Right atrium auricular region (tissue), 2 donors: Measurements from ENCODE around the gene GSTP1. TPM values are rescaled to one million over a fixed set of nuclear protein-coding genes. Genes with fewer than 3 reads are reported as not detected.
"Not testable (repeated sequence)": the region's sequence is repeated elsewhere in the genome, so short reads cannot be mapped to it uniquely, and the experiment has no call there.

ENCODE experiments used
- DNase-seq: peaks from one replicate; pipeline ENCODE4 v3.0.0-alpha.2; 2019; ENCODE audit warnings: low spot score
- H3K27ac ChIP-seq, 2 donors: fragments of 200-600 bp; sonication (generic); 1 replicate in 1 of 2; 2 replicates in 1 of 2; pipeline ENCODE4 v1.5.1; 2016 to 2019
- H3K27me3 ChIP-seq, 2 donors: fragments of 200-600 bp; sonication (generic); one replicate each; pipeline versions ENCODE4 v1.5.1 to v1.6.0; 2017 to 2019
- H3K36me3 ChIP-seq: fragments of 200-600 bp; sonication (generic); one replicate; pipeline ENCODE4 v1.5.1; 2016
- H3K4me1 ChIP-seq, 2 donors: fragments of 200-600 bp; sonication (generic); one replicate each; pipeline versions ENCODE4 v1.5.1 to v1.6.0; 2017 to 2019
- H3K4me3 ChIP-seq, 2 donors: fragments of 200-600 bp; sonication (generic); 1 replicate in 1 of 2; 2 replicates in 1 of 2; pipeline ENCODE4 v1.5.1; 2017 to 2019; ENCODE audit warnings: mild to moderate bottlenecking in 1 of 2, moderate library complexity in 1 of 2
- H3K9me3 ChIP-seq, 2 donors: fragments of 200-600 bp; sonication (generic); one replicate each; pipeline ENCODE4 v1.5.1; 2019
- CTCF ChIP-seq, 2 donors: fragments of 200-600 bp; sonication (generic); IDR thresholded peaks; one replicate each; pipeline ENCODE4 v1.5.1; 2019; ENCODE audit warnings: antibody characterized with exemption in 2 of 2
- total RNA-seq, 2 donors: library from RNA; depleted of rRNA; stranded (reverse); fragments of >200 nt; gene quantifications; one replicate each; pipeline ENCODE4 v1.1.0, GENCODE V29; 2016

The GSTP1 gene
- total RNA-seq, 2 donors from 2014 or later: 249 to 944 TPM

DNA sequence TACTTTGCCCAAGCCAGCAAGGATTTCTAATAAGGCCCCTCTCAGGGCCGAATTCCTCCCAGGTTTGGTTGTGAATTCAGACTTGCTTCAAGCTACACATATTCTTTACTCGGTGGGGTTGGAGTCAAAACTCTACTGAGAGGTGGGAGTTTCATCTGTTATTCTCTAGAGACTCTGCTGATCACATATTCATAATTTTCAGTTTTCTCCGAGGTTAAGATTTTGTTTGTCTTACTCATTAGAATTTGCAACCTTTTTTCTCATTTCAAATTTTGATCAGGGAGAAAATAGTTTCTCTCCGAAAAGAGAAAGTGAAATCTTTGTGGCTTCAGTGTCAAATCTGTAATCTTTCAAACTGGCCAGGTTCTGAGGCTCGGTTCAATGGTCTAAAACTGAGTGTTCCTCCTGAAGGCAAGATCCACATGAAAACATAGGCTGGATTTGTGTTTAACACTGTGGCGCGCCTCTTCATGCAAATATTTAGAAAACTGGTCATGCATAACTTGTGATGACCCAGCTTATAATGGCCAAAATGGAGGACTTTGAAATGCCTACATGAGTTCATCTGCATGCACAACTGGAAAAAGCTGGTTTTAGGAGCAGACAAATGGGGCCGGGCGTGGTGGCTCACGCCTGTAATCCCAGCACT lies 21.5 kb upstream of the GSTP1 start:
- no peak for DNase-seq
- H3K4me1 ChIP-seq: peaks cover 0 to 18% of the 10 kb centered on the region in 2 donors
- no peak for TF ChIP-seq CTCF (IDR thresholded peaks at IDR 0.05)
- H3K4me3 ChIP-seq: no peak overlapping the region
- H3K27me3 ChIP-seq: no peaks in the 10 kb centered on the region
- H3K27ac ChIP-seq: no peak overlapping the region
- no peaks in the 10 kb centered on the region for H3K9me3 ChIP-seq
- H3K36me3 ChIP-seq: no peaks in the 10 kb centered on the region

GRCh38 chr11:67562963-67563704 lies 20.5 kb upstream of the GSTP1 start:
- Histone ChIP-seq H3K9me3 (no peaks in the 10 kb centered on the region), H3K4me3 (no peak overlapping the region), H3K27me3 (no peaks in the 10 kb centered on the region), H3K4me1 (peaks cover 0 to 18% of the 10 kb centered on the region in 2 donors), H3K36me3 (no peaks in the 10 kb centered on the region), H3K27ac (peak overlapping the region; percentile 48 to 82)
- no peak for DNase-seq
- TF ChIP-seq CTCF (IDR thresholded peaks at IDR 0.05): no peak

GRCh38 chr11:67563705-67564114 lies 19.9 kb upstream of the GSTP1 start:
- not testable (repeated sequence) for H3K36me3 ChIP-seq, H3K9me3 ChIP-seq, H3K27me3 ChIP-seq, H3K4me3 ChIP-seq
- peak; percentile 87 for DNase-seq
- Histone ChIP-seq H3K27ac (peak overlapping the region; percentile 48 to 82), H3K4me1 (peaks cover 0 to 18% of the 10 kb centered on the region in 2 donors)

DNA sequence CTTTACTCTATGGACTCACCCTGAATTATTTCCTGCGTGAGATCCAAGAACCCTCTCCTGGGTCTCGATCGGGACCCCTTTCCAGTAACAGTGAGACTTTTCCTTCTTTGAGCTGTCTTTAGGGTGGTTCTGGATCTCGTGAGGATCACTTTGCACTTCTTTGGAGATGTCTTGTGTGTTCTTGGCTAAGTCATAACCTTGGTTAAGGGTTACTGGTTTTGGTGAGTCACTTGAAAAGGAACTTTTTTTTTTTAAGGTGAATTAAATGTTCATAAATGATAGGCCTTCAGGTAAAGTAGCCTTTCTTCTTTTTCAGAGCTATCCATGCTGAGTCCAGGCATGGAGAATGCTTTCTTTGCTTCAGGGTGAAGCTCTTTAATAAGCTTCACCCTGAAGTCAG lies 19.4 kb upstream of the GSTP1 start:
- Histone ChIP-seq H3K27me3 (no peaks in the 10 kb centered on the region), H3K4me1 (peaks cover 0 to 18% of the 10 kb centered on the region in 2 donors), H3K4me3 (no peak overlapping the region), H3K27ac (peak overlapping the region in 1 of 2 donors; percentile 82), H3K9me3 (no peaks in the 10 kb centered on the region), H3K36me3 (no peaks in the 10 kb centered on the region)
- DNase-seq: no peak
- no peak for TF ChIP-seq CTCF (IDR thresholded peaks at IDR 0.05)

- Histone ChIP-seq H3K4me1 (no peaks in the 10 kb centered on the region), H3K36me3 (no peaks in the 10 kb centered on the region), H3K4me3 (no peak overlapping the region), H3K9me3 (no peaks in the 10 kb centered on the region), H3K27me3 (no peaks in the 10 kb centered on the region), H3K27ac (no peak overlapping the region)
- DNase-seq: no peak
- TF ChIP-seq CTCF (IDR thresholded peaks at IDR 0.05): no peak
These were observed 12.2 kb upstream of the GSTP1 start for GRCh38 chr11:67571443-67571842.

GRCh38 chr11:67572305-67572704 lies 11.3 kb upstream of the GSTP1 start:
- Histone ChIP-seq H3K4me1 (no peaks in the 10 kb centered on the region), H3K9me3 (no peaks in the 10 kb centered on the region), H3K4me3 (no peak overlapping the region), H3K27ac (no peak overlapping the region), H3K27me3 (no peaks in the 10 kb centered on the region), H3K36me3 (no peaks in the 10 kb centered on the region)
- no peak for TF ChIP-seq CTCF (IDR thresholded peaks at IDR 0.05)
- no peak for DNase-seq
